Prostate gland (tissue), 2 donors: ENCODE data around the gene PSMD3.

Source experiments
- POLR2A ChIP-seq: fragments of 450-650 bp; IDR thresholded peaks from one replicate; pipeline ENCODE4 v1.6.1; 2016; ENCODE audit warnings: antibody characterized with exemption, mild to moderate bottlenecking
- POLR2AphosphoS5 ChIP-seq: sonication (generic); formaldehyde crosslinking; IDR thresholded peaks from one replicate; pipeline ENCODE4 v1.6.1; 2017; ENCODE audit warnings: antibody characterized with exemption
- TF ChIP-seq, protein P1 (sequence below), 4 experiments: fragments of 200-600 bp in 2 of 4; fragments of 450-650 bp in 2 of 4; sonication (generic) in 2 of 4; IDR thresholded peaks; 1 replicate in 3 of 4; 2 replicates in 1 of 4; pipeline ENCODE4 v1.5.1; 2016 to 2019; ENCODE audit warnings: antibody characterized with exemption in 4 of 4, mild to moderate bottlenecking in 2 of 4, moderate library complexity in 2 of 4

GRCh38 chr17:39946551-39947330 is 33.9 kb upstream of the PSMD3 start:
- TF ChIP-seq, protein P1, sequence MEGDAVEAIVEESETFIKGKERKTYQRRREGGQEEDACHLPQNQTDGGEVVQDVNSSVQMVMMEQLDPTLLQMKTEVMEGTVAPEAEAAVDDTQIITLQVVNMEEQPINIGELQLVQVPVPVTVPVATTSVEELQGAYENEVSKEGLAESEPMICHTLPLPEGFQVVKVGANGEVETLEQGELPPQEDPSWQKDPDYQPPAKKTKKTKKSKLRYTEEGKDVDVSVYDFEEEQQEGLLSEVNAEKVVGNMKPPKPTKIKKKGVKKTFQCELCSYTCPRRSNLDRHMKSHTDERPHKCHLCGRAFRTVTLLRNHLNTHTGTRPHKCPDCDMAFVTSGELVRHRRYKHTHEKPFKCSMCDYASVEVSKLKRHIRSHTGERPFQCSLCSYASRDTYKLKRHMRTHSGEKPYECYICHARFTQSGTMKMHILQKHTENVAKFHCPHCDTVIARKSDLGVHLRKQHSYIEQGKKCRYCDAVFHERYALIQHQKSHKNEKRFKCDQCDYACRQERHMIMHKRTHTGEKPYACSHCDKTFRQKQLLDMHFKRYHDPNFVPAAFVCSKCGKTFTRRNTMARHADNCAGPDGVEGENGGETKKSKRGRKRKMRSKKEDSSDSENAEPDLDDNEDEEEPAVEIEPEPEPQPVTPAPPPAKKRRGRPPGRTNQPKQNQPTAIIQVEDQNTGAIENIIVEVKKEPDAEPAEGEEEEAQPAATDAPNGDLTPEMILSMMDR (IDR thresholded peaks at IDR 0.05), result no peak
- TF ChIP-seq POLR2A (no peak), POLR2AphosphoS5 (no peak)
